ENCODE results near the gene MICAL3.
A peak's percentile ranks its signal among the peaks of the same experiment; 100 is the strongest.

MICAL3 gene

GRCh38 chr22:17792299-17792698 is 232.1 kb downstream of the MICAL3 start:
- no peak for DNase-seq (ENCODE audit: low read depth)

GRCh38 chr22:17791196-17791595 is 233.2 kb downstream of the MICAL3 start:
- no peak for DNase-seq (ENCODE audit: low read depth)

- DNase-seq (ENCODE audit: low read depth), result no peak
Observed at GRCh38 chr22:17789379-17790200, 234.8 kb downstream of the MICAL3 start.

- no peak for DNase-seq (ENCODE audit: low read depth)
Observed at GRCh38 chr22:17788528-17789378, 235.6 kb downstream of the MICAL3 start.

GRCh38 chr22:17787716-17788330 is 236.5 kb downstream of the MICAL3 start:
- no peak for DNase-seq (ENCODE audit: low read depth)

GRCh38 chr22:17787241-17787640 is 237.1 kb downstream of the MICAL3 start:
- DNase-seq (ENCODE audit: low read depth), result no peak

GRCh38 chr22:17786435-17787161 is 237.8 kb downstream of the MICAL3 start:
- DNase-seq (ENCODE audit: low read depth), result no peak

- peak; percentile 52 for DNase-seq (ENCODE audit: low read depth)
Observed at GRCh38 chr22:17785185-17786184, 238.9 kb downstream of the MICAL3 start.

- no peak for DNase-seq (ENCODE audit: low read depth)
Observed at GRCh38 chr22:17784776-17785175, 239.6 kb downstream of the MICAL3 start.

- no peak for DNase-seq (ENCODE audit: low read depth)
Observed at GRCh38 chr22:17783773-17784480, 240.4 kb downstream of the MICAL3 start.

GRCh38 chr22:17783312-17783711 is 241.0 kb downstream of the MICAL3 start:
- DNase-seq (ENCODE audit: low read depth), result no peak

- no peak for DNase-seq (ENCODE audit: low read depth)
Observed at GRCh38 chr22:17782621-17783020, 241.7 kb downstream of the MICAL3 start.

GRCh38 chr22:17782158-17782557 is 242.2 kb downstream of the MICAL3 start:
- DNase-seq (ENCODE audit: low read depth), result no peak

GRCh38 chr22:17781319-17782031 is 242.9 kb downstream of the MICAL3 start:
- DNase-seq (ENCODE audit: low read depth), result peak; percentile 61

- DNase-seq (ENCODE audit: low read depth), result no peak
Observed at GRCh38 chr22:17780741-17781318, 243.5 kb downstream of the MICAL3 start.

- no peak for DNase-seq (ENCODE audit: low read depth)
Observed at GRCh38 chr22:17780116-17780740, 244.1 kb downstream of the MICAL3 start.

GRCh38 chr22:17779286-17780115 is 244.9 kb downstream of the MICAL3 start:
- DNase-seq (ENCODE audit: low read depth), result no peak
